ENCODE results near the gene PLCD3. TPM values are rescaled to one million over a fixed set of nuclear protein-coding genes. Genes with fewer than 3 reads are reported as not detected.

The PLCD3 gene, protein sequence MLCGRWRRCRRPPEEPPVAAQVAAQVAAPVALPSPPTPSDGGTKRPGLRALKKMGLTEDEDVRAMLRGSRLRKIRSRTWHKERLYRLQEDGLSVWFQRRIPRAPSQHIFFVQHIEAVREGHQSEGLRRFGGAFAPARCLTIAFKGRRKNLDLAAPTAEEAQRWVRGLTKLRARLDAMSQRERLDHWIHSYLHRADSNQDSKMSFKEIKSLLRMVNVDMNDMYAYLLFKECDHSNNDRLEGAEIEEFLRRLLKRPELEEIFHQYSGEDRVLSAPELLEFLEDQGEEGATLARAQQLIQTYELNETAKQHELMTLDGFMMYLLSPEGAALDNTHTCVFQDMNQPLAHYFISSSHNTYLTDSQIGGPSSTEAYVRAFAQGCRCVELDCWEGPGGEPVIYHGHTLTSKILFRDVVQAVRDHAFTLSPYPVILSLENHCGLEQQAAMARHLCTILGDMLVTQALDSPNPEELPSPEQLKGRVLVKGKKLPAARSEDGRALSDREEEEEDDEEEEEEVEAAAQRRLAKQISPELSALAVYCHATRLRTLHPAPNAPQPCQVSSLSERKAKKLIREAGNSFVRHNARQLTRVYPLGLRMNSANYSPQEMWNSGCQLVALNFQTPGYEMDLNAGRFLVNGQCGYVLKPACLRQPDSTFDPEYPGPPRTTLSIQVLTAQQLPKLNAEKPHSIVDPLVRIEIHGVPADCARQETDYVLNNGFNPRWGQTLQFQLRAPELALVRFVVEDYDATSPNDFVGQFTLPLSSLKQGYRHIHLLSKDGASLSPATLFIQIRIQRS
- 0.36 and 1.3 TPM in 2 replicates for polyA plus RNA-seq
- 1.2 and 3.9 TPM in 2 replicates for polyA minus RNA-seq

DNA sequence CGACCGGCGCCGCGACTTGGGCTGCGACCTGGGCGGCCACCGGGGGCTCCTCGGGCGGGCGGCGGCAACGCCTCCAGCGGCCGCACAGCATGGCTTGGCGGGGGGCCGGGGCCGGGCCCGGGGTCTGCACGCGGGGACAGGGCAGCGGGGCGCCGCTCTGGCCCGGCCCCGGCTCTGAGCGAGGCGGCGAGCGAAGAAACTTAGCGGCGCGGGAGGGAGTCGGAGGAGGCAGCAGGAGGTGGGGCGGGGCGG is at the start of gene PLCD3:
Gene PLCD3 (minus strand): TSS at position 196 of the 252 bp plus-strand sequence. CDS start 105 bp downstream, at position 91.
- Histone ChIP-seq H3K9me2 (ENCODE audit: insufficient read depth, low read length) (no peaks in the 10 kb centered on the region), H3K36me3 (ENCODE audit: insufficient read depth, low read length) (no peaks in the 10 kb centered on the region), H3K79me2 (replicated peaks; ENCODE audit: insufficient read depth, low read length) (no peaks in the 10 kb centered on the region), H3F3A (ENCODE audit: insufficient read depth, low read length, poor library complexity, severe bottlenecking) (no peaks in the 10 kb centered on the region), H3K9ac (ENCODE audit: low read length) (peak within 1 kb of the TSS; percentile 97), H4K20me1 (ENCODE audit: insufficient read depth) (no peaks in the 10 kb centered on the region), H3K27ac (ENCODE audit: low read length) (peak within 1 kb of the TSS; percentile 87), H3K27me3 (ENCODE audit: insufficient read depth, low read depth, low read length) (no peaks in the 10 kb centered on the region), H2AFZ (ENCODE audit: low read depth, low read length) (peak within 1 kb of the TSS; percentile 93), H3K4me2 (ENCODE audit: low read length) (peak within 1 kb of the TSS; percentile 67), H3K4me3 (ENCODE audit: low read length) (peak within 1 kb of the TSS; percentile 97), H3K9me3 (ENCODE audit: low read length) (no peaks in the 10 kb centered on the region)
- no peak for TF ChIP-seq SMC3 (conservative IDR thresholded peaks at IDR 0.05; ENCODE audit: poor library complexity)
- TF ChIP-seq, protein P1, sequence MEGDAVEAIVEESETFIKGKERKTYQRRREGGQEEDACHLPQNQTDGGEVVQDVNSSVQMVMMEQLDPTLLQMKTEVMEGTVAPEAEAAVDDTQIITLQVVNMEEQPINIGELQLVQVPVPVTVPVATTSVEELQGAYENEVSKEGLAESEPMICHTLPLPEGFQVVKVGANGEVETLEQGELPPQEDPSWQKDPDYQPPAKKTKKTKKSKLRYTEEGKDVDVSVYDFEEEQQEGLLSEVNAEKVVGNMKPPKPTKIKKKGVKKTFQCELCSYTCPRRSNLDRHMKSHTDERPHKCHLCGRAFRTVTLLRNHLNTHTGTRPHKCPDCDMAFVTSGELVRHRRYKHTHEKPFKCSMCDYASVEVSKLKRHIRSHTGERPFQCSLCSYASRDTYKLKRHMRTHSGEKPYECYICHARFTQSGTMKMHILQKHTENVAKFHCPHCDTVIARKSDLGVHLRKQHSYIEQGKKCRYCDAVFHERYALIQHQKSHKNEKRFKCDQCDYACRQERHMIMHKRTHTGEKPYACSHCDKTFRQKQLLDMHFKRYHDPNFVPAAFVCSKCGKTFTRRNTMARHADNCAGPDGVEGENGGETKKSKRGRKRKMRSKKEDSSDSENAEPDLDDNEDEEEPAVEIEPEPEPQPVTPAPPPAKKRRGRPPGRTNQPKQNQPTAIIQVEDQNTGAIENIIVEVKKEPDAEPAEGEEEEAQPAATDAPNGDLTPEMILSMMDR (IDR thresholded peaks at IDR 0.05; ENCODE audit: poor library complexity, severe bottlenecking) = no peak

DNA sequence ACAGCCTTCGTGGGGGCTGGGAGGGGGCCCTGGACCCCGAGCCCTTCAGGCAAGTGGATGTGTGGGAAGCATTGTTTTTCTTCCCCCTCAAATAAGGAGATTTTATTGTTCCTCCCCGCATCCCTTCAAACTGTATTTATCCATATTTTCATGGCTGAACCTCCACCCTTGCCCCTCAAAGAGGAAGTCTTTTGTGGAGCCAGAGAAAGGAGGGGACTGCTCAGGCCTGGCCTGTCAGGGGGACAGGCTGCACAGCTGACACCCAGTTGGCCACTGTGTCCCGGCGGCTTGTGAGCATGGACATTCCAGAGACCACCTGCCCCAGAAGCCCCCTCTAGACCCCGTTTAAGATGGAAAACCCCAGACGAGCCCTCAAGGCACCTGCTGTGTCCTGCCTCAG is 45.2 kb upstream of the PLCD3 start:
- H3K27ac ChIP-seq (ENCODE audit: low read length) = no peak overlapping the region
- no peaks in the 10 kb centered on the region for H3K36me3 ChIP-seq (ENCODE audit: insufficient read depth, low read length)
- no peaks in the 10 kb centered on the region for H3K79me2 ChIP-seq (replicated peaks; ENCODE audit: insufficient read depth, low read length)
- H3F3A ChIP-seq (ENCODE audit: insufficient read depth, low read length, poor library complexity, severe bottlenecking) = no peaks in the 10 kb centered on the region
- H4K20me1 ChIP-seq (ENCODE audit: insufficient read depth) = no peaks in the 10 kb centered on the region
- H3K4me2 ChIP-seq (ENCODE audit: low read length) = no peak overlapping the region
- H3K9me3 ChIP-seq (ENCODE audit: low read length) = no peaks in the 10 kb centered on the region
- no peak overlapping the region for H3K4me3 ChIP-seq (ENCODE audit: low read length)
- H3K27me3 ChIP-seq (ENCODE audit: insufficient read depth, low read depth, low read length) = no peaks in the 10 kb centered on the region
- H2AFZ ChIP-seq (ENCODE audit: low read depth, low read length) = no peak overlapping the region
- H3K9me2 ChIP-seq (ENCODE audit: insufficient read depth, low read length) = no peaks in the 10 kb centered on the region
- TF ChIP-seq SMC3 (conservative IDR thresholded peaks at IDR 0.05; ENCODE audit: poor library complexity) (no peak), RAD21 (conservative IDR thresholded peaks at IDR 0.05) (no peak), POLR2AphosphoS5 (IDR thresholded peaks at IDR 0.05) (no peak), EZH2 (IDR thresholded peaks at IDR 0.05; ENCODE audit: borderline replicate concordance, insufficient read depth, low read length, poor library complexity, severe bottlenecking) (no peak), MXI1 (conservative IDR thresholded peaks at IDR 0.05; ENCODE audit: poor library complexity, severe bottlenecking) (no peak), EP300 (conservative IDR thresholded peaks at IDR 0.05; ENCODE audit: poor library complexity, severe bottlenecking) (no peak), TAF1 (IDR thresholded peaks at IDR 0.05; ENCODE audit: low read depth) (no peak)
- TF ChIP-seq, protein P1 (IDR thresholded peaks at IDR 0.05; ENCODE audit: poor library complexity, severe bottlenecking) = no peak
- TF ChIP-seq, protein P2, sequence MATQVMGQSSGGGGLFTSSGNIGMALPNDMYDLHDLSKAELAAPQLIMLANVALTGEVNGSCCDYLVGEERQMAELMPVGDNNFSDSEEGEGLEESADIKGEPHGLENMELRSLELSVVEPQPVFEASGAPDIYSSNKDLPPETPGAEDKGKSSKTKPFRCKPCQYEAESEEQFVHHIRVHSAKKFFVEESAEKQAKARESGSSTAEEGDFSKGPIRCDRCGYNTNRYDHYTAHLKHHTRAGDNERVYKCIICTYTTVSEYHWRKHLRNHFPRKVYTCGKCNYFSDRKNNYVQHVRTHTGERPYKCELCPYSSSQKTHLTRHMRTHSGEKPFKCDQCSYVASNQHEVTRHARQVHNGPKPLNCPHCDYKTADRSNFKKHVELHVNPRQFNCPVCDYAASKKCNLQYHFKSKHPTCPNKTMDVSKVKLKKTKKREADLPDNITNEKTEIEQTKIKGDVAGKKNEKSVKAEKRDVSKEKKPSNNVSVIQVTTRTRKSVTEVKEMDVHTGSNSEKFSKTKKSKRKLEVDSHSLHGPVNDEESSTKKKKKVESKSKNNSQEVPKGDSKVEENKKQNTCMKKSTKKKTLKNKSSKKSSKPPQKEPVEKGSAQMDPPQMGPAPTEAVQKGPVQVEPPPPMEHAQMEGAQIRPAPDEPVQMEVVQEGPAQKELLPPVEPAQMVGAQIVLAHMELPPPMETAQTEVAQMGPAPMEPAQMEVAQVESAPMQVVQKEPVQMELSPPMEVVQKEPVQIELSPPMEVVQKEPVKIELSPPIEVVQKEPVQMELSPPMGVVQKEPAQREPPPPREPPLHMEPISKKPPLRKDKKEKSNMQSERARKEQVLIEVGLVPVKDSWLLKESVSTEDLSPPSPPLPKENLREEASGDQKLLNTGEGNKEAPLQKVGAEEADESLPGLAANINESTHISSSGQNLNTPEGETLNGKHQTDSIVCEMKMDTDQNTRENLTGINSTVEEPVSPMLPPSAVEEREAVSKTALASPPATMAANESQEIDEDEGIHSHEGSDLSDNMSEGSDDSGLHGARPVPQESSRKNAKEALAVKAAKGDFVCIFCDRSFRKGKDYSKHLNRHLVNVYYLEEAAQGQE (IDR thresholded peaks at IDR 0.05; ENCODE audit: borderline replicate concordance) = no peak
- H3K9ac ChIP-seq (ENCODE audit: low read length) = no peak overlapping the region
